DMS114 treated with DMSO at 0.1 percent for 48 hours (cell line): ENCODE measurements around the gene LIM2.

Source experiments
- DNase-seq: peaks from one replicate; lab custom pipeline; 2025; ENCODE audit not compliant: unreplicated experiment; lab: John Stamatoyannopoulos, UW

Gene LIM2

GRCh38 chr19:51341066-51341465, 46.7 kb downstream of the LIM2 start:
- DNase-seq, result no peak

DNA sequence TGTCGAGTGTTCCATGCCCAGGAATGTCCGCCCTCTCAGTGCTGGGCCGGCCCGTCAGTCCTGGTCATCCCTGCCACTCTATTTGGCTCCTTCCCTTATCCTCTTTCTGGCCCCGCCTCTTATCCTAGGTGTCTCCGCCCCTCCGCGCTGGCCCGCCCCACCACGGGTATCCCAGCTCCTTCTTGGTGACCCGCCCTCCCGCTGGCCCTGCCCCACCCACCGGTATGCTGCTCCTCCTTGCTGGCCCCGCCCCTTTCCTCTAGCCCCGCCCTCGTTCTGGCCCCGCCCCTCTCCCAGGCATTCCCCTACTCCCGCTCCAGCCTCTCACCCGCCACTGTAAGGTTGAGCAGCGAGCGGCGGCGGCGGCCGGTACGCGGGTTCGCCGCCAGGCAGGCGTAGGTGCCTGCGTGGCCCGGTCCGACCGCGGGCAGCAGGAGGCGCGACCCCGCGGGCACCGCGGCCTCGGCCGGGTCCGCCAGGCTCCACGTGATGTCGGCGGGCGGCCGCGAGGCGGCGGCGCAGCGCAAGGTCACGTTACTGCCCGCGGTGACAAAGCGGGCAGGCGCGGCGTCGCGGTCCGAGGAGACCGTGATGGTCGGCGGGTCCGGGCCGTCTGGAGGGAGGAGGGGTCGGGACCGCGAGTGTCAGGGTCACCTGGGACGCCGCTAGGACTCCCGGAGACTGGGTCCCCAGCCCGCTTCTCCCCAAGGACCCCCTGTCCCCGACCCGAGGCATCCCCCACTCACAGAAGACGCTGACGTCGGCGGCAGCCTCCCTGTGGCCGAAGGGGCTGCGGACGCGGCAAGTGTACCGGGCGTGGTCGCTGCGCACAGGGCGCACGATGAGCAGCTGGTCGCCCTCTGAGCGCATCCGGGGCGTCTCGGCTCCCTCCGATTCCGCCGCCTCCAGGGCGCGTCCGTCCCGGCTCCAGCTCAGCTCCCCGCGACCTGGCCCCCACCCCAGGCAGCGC, 47.8 kb downstream of the LIM2 start:
- peak; percentile 82 for DNase-seq

DNA sequence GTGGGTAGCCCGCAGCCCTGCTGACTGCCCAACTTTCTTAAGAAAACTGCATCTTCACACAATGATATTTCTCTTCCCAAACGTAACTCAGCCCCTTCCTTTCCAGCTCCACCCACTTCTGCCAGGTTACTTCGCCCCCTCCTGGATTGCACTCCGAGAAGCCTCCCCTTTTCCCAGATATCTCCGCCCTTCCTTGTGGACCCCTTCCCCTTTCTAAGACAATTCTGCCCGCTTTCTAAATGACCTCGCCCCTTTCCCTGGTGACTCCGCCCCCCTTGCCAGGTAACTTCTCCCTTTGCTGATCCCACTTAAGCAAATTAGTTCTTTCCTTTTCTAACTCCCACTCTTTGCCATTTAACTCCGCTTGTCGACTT, 48.5 kb downstream of the LIM2 start:
- DNase-seq, result peak; percentile 58

GRCh38 chr19:51338563-51339312, 49.0 kb downstream of the LIM2 start:
- DNase-seq, result peak; percentile 57

DNA sequence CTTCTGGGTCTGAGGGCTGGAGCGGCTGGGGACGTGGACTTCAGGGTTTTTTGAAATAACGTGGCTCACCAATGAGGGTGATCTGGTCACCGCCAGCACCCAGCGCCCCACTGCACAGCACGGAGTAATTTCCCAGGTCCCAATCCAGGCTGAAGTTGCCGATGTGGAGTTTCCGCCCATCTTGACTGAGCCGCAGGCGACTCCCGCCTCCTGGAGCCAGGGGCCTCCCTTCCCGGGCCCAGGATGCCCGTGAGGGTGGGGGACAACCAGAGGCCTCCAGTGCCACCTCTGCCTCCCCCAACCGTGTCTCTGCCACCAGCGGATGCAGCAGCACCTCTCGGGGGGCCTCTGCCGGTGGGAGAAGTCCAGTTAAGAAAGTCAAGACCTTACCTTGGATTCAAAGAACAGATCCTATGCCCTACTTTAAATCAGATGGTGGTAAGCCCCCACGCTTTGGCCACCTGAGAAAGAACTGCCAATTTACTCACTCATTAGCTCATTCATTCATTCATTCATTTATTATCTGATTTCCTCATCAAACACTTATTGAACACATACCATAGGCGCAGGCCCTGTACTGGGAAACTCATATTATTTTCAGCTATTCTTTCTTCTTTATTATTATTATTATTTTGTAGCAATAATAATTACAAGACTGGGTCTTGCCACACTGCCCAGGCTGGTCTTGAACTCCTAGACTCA, 49.8 kb downstream of the LIM2 start:
- DNase-seq, result no peak

GRCh38 chr19:51337141-51337860, 50.5 kb downstream of the LIM2 start:
- DNase-seq, result no peak

DNA sequence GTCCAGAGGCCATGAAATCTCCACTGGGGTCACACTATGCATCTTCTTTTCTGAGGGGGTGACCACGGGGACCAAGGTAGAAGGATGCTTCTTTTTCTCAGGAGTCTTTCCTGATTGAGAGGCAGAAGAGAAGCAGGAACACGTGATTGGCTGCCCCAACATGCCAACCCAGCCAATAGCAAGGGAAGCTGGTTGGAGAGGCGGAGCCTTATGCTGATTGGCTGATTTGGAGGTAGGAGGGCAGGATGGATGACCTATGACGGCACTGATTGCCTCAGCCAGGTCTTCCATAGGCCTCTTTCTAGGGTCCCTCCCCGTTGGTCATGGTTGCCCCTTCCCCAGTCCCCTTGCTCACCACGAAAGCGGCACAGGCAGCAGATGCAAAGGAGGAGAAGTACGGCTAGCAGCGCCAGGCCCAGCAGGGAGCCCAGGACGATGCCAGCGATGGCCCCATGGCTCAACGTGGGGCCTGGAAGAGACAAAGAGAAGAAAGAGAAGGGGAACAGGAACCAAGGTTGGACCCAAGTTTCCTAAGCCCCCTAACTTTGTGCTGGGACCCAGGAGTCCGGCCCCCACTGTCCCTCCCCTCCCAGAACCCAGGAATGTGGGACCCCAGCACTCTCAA, 53.8 kb downstream of the LIM2 start:
- DNase-seq, result no peak

DNA sequence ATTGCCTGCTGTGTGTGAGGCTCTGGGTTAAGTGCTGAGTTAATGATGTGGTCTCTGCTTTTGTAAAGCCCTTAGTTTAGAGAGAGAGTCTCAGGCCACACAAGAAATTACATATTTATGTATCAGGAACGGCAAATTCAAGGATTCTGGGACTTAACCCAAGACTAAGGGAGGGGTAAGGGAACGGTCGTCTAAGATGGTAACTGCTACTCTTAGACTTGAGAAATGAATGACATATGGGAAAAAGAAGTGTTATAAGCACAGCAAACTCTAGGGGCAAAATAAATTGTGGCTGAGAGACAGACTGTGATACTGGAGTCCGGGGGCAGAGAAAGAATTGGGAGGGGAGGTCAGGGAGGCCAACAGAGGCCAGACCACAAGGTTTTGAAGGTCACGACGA, 56.1 kb downstream of the LIM2 start:
- no peak for DNase-seq

DNA sequence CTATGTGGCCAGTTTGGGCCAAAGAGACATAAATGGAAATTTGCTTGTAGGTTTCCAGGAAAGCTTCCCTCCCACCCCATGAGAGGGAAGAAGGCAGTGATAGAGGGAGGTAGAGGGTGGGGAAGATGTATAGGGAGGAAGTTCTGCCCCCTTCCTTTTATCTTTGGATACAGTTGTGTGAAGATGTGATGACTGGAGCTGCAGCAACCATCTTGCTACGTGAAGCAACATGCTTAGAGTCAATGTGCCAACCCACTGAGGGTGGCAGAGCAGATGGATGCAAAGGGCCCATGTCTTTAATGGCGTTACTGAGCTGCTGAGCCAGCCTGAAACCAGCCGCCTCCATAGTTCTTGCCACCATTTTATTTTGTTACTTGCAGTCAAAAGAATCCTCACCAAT, 56.6 kb downstream of the LIM2 start:
- DNase-seq, result no peak

- DNase-seq, result no peak
Measured at GRCh38 chr19:51330366-51330765, 57.4 kb downstream of the LIM2 start.
